NCI-H2107 treated with DMSO at 0.1 percent for 48 hours (cell line): ENCODE results near the gene ZFYVE28.

Experiments used
- DNase-seq: peaks from one replicate; lab custom pipeline; 2025; ENCODE audit not compliant: unreplicated experiment; lab: John Stamatoyannopoulos, UW

ZFYVE28 gene

GRCh38 chr4:2291705-2292645 is 126.5 kb downstream of the ZFYVE28 start:
- DNase-seq, result no peak

DNA sequence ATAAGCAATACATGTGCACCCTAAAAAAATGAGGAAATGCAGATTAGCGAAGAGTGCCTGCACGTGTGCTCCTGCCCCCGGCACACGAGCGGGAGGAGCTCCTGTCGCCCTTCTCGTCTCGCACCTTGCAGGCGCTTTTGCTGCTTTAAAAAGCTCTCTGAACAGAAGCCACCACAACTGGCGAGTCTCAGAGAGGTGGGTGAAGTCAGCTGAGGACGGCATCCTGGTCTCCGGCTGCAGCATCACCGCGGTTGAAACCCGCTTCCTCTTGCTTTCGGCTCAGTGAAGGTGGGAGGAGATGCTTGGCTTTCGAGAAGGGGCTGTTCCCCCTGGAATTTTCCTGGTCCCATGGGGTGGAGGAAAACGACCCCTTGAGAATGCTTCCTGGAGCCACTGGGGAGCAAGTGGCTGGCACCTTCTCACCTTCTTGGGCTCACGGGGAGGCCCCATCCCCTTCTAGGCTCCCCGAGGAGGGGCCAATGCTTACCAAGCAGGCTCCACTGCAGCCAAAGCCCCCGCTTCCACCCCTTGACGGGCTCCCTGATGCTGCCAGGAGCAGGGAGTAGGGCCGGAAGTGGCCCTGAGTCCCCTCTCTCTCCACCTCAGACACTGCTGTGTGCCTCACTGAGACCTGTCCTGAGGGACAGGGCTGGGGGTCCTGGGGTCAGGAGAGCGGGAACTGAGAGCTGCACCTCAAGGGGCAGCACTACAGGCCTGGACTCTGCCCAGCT is 127.3 kb downstream of the ZFYVE28 start:
- no peak for DNase-seq

DNA sequence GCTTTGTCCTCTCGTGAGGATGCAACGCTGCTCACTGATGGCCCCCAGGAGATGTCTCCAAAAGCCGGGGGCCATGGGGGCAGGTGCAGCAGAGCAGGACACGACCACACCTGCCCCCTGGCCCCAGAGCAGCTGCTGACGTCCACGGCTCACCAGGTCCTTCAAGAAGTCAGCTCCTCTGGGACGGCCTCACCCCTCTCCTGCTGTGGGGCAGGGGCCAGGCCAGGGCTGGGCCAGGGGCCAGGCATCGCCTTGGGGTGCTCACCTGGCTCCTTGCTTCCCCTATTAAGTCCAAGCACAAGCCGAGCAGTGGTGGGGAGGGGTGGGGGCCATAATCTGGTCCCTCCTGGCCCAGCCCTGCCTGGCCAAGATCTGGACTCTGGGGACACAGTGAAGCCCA is 128.0 kb downstream of the ZFYVE28 start:
- DNase-seq, result no peak

GRCh38 chr4:2289955-2290333 is 128.5 kb downstream of the ZFYVE28 start:
- DNase-seq, result no peak

DNA sequence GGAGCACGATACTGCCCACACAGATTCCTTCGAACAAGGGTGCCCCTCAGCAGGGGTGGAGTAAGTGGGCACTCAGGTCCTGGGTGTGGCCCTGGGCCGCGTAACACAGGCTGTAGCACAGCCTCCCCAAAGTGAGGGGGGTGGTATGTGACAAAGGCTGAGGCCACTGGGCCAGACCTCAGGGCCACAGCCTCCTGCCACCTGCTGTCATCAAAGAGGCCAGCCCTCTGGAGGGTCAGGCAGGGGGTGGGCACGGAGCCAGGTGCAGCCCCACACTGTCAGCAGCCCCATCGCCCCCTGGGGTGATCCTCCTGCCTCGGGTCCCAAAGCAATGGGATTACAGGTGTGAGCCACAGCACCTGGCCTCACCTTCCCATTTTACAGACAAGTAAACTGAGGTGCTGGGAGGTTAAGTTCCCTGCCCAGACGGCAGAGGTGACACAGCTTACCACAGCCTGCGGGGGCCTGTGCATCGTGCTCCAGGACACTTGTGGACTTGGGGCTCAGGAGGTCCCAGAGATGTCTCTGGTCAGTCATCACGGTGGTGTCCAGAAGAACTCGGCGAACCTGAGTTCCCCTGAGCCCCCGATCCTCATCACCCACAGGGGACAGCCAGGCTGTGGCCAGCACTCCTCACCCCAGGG is 129.0 kb downstream of the ZFYVE28 start:
- DNase-seq, result no peak

GRCh38 chr4:2288051-2288541 is 130.3 kb downstream of the ZFYVE28 start:
- DNase-seq, result no peak

GRCh38 chr4:2287594-2287915 is 130.9 kb downstream of the ZFYVE28 start:
- DNase-seq, result no peak

GRCh38 chr4:2286904-2287593 is 131.4 kb downstream of the ZFYVE28 start:
- peak; percentile 77 for DNase-seq

DNA sequence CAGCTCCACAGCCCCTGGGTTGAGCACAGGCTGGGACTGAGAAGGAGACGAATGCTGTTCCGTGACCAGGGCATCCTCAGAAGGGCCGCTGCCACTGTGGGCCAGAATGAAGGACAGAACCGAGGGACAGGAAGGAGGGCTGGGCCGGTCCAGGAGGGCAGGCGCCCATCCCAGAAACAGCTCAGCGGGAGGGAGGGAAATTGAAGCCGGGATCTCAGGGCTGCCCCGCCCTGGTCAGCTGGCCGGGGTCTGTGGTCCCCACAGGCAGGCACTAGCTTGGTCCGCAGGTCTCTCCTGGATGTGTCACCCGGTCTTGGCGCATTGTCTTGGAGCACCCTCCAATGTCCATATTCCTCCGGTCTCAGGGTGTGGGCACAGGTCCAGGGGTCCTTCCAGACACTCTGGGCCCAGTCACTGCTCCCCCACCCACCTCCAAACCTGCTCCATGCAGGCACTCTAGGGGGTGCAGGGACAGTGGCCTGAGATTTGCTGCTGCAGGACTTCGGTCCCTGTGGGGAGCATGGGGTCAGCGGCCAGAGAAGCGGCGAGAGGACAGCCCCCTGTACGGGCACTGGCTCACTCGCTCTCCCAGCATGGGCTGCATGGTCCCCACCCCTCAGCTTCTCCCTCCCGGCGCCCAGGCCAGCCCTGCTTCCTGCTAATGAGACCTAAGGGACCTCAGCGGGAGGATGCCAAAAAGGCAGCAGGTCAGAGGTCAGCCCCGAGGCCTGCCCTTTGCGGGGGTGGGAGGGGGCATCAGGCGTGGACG is 132.6 kb downstream of the ZFYVE28 start:
- no peak for DNase-seq

DNA sequence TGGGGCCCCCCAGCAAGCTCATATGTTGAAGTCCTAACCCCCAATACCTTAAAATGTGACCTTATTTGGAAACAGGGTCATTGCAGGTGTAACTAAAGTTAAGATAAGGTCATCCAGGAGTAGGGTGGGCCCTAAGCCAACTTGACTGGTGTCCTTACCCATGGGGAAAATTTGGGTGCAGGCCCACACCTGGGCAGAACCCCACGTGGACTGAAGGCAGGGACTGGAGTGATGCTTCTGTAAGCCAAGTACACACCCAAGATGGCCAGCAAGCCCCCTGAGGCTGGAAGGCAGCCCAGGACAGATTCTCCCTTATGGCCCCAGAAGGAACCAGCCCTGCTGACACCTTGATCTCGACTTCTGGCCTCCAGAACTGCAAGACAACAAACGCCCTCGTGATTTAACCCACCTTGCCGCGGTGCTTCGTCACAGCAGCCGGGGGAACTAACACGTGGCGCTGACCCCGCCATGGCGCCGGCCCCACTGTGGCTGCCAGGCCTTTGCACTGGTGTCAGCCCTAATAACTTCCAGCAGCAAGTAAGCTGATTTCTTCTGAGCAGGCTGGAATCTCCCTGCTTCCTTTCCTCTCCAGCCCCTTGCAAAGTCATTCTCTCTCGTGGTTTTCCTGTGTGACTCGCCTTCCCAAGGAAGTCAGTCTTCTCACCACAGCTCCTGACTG is 133.4 kb downstream of the ZFYVE28 start:
- no peak for DNase-seq

DNA sequence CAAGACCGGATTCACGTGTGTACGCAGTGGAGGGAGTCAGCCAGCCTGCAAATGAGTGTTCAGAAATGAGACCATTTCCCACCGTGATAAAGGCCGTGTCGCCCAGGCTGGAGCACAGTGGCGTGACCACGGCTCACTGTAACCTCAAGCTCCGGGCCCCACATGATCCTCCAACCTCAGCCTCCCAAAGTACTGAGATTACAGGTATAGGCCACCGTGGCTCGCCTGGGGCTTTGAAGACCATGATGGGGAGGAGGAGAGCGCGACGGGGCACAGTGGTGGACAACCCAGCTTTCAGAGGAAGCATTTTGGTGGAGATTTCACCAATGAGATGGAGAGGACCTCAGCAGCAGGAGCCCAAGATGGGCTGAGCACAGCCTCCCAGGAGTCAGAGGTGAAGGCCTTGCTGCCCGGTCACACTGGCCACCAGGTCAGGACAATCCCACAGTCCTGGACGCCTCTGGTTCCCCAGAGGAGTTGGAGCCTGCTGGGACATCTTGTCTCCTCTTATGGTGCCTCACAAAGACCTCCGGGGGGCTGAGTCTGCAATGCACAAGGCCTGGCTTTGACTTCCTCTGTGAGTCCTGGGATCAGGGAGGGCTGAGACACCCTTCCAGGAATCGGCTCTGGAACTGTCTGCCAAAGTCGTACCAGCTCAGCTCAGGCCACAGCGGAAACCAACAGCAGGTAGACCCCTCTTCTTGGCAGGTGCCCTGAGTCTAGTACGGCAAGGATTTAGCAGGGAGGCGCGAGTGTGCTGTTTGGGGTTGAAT is 134.1 kb downstream of the ZFYVE28 start:
- DNase-seq, result no peak

DNA sequence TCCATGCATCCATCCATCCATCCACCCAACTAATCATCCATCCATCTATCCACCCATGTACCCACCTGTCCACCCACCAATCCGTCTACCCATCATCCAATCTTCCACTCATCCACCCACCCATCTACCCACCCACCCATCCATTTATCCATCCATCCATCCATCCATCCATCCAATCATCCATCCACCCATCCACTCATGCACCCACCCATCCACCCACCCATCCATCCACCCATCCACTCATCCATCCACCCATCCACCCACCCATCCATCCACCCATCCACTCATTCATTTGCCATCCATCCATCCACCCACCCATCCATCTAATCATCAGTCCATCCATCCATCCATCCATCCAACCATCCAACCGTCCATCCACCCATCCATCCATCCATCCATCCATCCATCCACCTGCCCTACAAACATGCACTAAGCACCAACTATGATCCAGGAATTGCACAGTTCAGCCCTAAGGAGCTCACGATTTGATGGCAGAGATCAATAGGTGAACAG is 135.2 kb downstream of the ZFYVE28 start:
- DNase-seq, result no peak

- DNase-seq, result no peak
Measured at GRCh38 chr4:2281575-2282343, 136.7 kb downstream of the ZFYVE28 start.

- no peak for DNase-seq
Measured at GRCh38 chr4:2280531-2281300, 137.7 kb downstream of the ZFYVE28 start.

- DNase-seq, result no peak
Measured at GRCh38 chr4:2277956-2278355, 140.5 kb downstream of the ZFYVE28 start.

GRCh38 chr4:2276581-2277325 is 141.7 kb downstream of the ZFYVE28 start:
- DNase-seq, result no peak
